B cell (primary cell): ENCODE data around the gene JARID2.

Experiments used
- EZH2 ChIP-seq: IDR thresholded peaks from 2 replicates; pipeline ENCODE4 v1.6.1; 2012; ENCODE audit warnings: borderline replicate concordance, low read depth, mild to moderate bottlenecking, moderate library complexity, low read length; ENCODE audit not compliant: insufficient read depth, poor library complexity, severe bottlenecking
- TF ChIP-seq, protein P1 (sequence below): fragments of 200-600 bp; IDR thresholded peaks from one replicate; pipeline ENCODE4 v1.8.0; 2022; ENCODE audit warnings: antibody characterized with exemption, mild to moderate bottlenecking

DNA sequence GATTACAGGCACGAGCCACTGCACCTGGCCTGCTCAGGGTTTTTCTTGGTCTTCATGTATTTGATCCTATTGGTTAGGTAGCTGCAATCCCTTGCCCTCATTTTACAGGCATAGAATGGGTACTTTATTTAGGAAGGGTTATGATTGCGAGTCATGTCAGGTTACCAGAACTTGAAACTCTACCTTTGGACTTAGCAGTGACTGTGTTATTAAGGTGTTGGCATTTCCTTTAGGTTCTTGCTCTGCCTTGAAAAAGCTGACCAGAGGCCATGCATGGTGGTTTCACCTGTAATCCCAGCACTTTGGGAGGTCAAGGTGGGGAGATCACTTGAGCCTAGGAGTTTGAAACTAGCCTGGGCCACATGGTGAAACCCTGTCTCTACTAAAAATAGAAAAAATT is 24.5 kb downstream of the JARID2 start:
- TF ChIP-seq, protein P1, sequence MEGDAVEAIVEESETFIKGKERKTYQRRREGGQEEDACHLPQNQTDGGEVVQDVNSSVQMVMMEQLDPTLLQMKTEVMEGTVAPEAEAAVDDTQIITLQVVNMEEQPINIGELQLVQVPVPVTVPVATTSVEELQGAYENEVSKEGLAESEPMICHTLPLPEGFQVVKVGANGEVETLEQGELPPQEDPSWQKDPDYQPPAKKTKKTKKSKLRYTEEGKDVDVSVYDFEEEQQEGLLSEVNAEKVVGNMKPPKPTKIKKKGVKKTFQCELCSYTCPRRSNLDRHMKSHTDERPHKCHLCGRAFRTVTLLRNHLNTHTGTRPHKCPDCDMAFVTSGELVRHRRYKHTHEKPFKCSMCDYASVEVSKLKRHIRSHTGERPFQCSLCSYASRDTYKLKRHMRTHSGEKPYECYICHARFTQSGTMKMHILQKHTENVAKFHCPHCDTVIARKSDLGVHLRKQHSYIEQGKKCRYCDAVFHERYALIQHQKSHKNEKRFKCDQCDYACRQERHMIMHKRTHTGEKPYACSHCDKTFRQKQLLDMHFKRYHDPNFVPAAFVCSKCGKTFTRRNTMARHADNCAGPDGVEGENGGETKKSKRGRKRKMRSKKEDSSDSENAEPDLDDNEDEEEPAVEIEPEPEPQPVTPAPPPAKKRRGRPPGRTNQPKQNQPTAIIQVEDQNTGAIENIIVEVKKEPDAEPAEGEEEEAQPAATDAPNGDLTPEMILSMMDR, result no peak
- no peak for TF ChIP-seq EZH2
